Right lobe of liver (tissue), 6 donors: ENCODE results near the gene MKKS. TPM values are rescaled to one million over a fixed set of nuclear protein-coding genes. Genes with fewer than 3 reads are reported as not detected.

Experiments used
- ATAC-seq, 4 donors: fragments of 200-7000 bp; cut with Tn5 transposase; one replicate each; pipeline ENCODE4 v1.9.1; 2020; ENCODE audit warnings: mild to moderate bottlenecking in 4 of 4, moderate library complexity in 4 of 4
- DNase-seq, 3 donors: peaks; one replicate each; pipeline ENCODE4 v3.0.0-alpha.2; 2020
- H3K27ac ChIP-seq, 3 donors: fragments of 200-600 bp; one replicate each; pipeline ENCODE4 v1.8.0; 2022
- H3K27me3 ChIP-seq, 2 donors: fragments of 200-600 bp; one replicate each; pipeline ENCODE4 v1.8.0; 2022
- H3K36me3 ChIP-seq, 4 donors: fragments of 200-600 bp; sonication (generic) in 1 of 4; one replicate each; pipeline versions ENCODE4 v1.5.1 to v1.8.0; 2017 to 2022; ENCODE audit warnings: control low read depth in 1 of 4
- H3K4me1 ChIP-seq, 4 donors: fragments of 200-600 bp; sonication (generic) in 1 of 4; one replicate each; pipeline versions ENCODE4 v1.5.1 to v1.8.0; 2017 to 2022; ENCODE audit warnings: control low read depth in 1 of 4
- H3K4me3 ChIP-seq, 3 donors: fragments of 200-600 bp; one replicate each; pipeline ENCODE4 v1.8.0; 2022
- H3K9me3 ChIP-seq, 4 donors: fragments of 200-600 bp; sonication (generic) in 1 of 4; one replicate each; pipeline versions ENCODE4 v1.5.1 to v1.8.0; 2017 to 2022; ENCODE audit warnings: control low read depth in 1 of 4
- CTCF ChIP-seq, 4 donors: fragments of 200-600 bp in 3 of 4; fragments of 450-650 bp in 1 of 4; IDR thresholded peaks; one replicate each; pipeline versions ENCODE4 v1.5.1 to v1.8.0; 2016 to 2022; ENCODE audit warnings: antibody characterized with exemption in 4 of 4, mild to moderate bottlenecking in 2 of 4
- POLR2A ChIP-seq: fragments of 450-650 bp; IDR thresholded peaks from one replicate; pipeline ENCODE4 v1.6.1; 2017; ENCODE audit warnings: antibody characterized with exemption, mild to moderate bottlenecking
- WGBS: methylation state at CpG from one replicate; pipeline ENCODE4 v1.1.6; 2018; ENCODE audit warnings: low coverage, low lambda C conversion rate; ENCODE audit not compliant: insufficient coverage; ENCODE audit errors: missing lambda C conversion rate; 5-methylcytosine and 5-hydroxymethylcytosine counted together
- intact Hi-C, 2 donors: fragments of 100-400 bp; cut with DNase I; formaldehyde crosslinking; loops; one replicate each; pipeline versions ENCODE4 v1.11.2 to v1.14.1; 2022
- total RNA-seq, 6 experiments: library from RNA; depleted of rRNA in 2 of 6; stranded (reverse); fragments of >200 nt in 2 of 6; fragmentation: NEBNext Ultra II Directional in 3 of 6; extraction: Animal tissue kit (Norgen Biotek cat#: 25700) in 3 of 6; gene quantifications; one replicate each; pipeline versions ENCODE4 v1.1.0 to v1.2.4, GENCODE V29; 2016 to 2023
- donor health status: DM: no; HTN: yes; CAD: no.
- donor health status: DM: no; HTN: no; CAD: no.
- donor health status: DM: no; HTN: no; CAD: no.
- donor health status: DM: no; HTN: yes; CAD: no.
- donor health status: DM: no; HTN: yes; CAD: no.

Gene MKKS
- total RNA-seq, 6 experiments from 2014 or later = 11.4 to 17.6 (median 12.1) TPM

DNA sequence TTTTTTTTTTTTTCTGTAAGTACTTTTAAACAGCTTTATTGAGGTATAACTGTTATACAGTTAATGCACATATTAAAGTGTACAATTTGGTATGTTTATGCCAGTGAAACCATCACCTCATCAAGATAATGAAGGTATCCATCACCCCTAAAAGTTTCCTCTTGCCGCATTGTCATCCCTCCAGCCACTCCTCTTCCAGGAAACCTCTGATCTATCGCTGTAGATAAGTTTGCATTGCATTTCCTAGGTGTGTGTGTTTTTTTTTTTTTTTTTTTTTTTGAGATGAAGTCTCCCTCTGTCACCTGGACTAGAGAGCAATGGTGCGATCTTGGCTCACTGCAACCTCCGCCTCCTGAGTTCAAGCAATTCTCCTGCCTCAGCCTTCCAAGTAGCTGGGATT is 4.2 kb upstream of the MKKS start:
- no peak overlapping the region for H3K4me3 ChIP-seq

DNA sequence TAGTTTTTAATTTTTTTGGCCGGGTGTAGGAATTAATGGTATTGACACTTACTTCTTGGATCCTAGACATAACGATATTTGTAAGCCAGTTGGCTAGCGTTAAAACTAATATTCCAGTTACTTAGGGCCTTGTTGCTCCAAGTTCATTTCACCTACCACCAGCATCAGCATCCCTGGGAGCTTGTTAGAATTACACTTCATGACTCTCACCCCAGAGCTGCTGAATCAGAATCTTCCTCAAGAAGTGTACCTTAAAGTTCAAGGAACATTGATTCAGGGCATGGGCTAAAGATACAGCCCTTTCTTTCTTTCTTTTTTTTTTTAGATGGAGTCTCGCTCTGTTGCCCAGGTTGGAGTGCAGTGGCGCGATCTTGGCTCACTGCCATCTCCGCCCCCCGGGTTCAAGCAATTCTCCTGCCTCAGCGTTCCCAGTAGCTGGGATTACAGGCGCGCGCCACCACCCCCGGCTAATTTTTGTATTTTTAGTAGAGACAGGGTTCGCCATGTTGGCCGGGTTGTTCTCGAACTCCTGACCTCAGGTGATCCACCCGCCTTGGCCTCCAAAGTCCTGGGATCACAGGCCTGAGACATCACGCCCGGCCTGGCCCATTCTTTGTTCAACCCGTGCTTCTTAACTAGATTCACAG is 2.2 kb upstream of the MKKS start:
- 92% methylated on average over 14 of the region's 20 CpGs for WGBS
- intact Hi-C loops = no loop called here
- Histone ChIP-seq H3K27me3 (no peaks in the 10 kb centered on the region), H3K4me3 (peak overlapping the region in 1 of 3 donors; percentile 64), H3K36me3 (no peaks in the 10 kb centered on the region), H3K4me1 (peaks cover 0 to 19% (median 8%) of the 10 kb centered on the region in 4 donors), H3K9me3 (no peaks in the 10 kb centered on the region), H3K27ac (no peak overlapping the region)
- no peak for TF ChIP-seq POLR2A
- no peak for TF ChIP-seq CTCF (IDR thresholded peaks at IDR 0.05)
- ATAC-seq (no peak), DNase-seq (peak in 1 of 3 donors; percentile 61)

More for the DNA sequence above, 4.2 kb upstream of the MKKS start:
- H3K27ac ChIP-seq = no peak overlapping the region
- H3K27me3 ChIP-seq = no peaks in the 10 kb centered on the region
- no peaks in the 10 kb centered on the region for H3K9me3 ChIP-seq
- DNase-seq = no peak
- intact Hi-C loops = no loop called here
- no peak for TF ChIP-seq POLR2A
- no peak for TF ChIP-seq CTCF (IDR thresholded peaks at IDR 0.05)
- ATAC-seq = no peak
- 66% methylated on average over 3 of the region's 4 CpGs for WGBS
- H3K36me3 ChIP-seq = no peaks in the 10 kb centered on the region
- H3K4me1 ChIP-seq = peaks cover 0 to 7% (median 2%) of the 10 kb centered on the region in 4 donors

DNA sequence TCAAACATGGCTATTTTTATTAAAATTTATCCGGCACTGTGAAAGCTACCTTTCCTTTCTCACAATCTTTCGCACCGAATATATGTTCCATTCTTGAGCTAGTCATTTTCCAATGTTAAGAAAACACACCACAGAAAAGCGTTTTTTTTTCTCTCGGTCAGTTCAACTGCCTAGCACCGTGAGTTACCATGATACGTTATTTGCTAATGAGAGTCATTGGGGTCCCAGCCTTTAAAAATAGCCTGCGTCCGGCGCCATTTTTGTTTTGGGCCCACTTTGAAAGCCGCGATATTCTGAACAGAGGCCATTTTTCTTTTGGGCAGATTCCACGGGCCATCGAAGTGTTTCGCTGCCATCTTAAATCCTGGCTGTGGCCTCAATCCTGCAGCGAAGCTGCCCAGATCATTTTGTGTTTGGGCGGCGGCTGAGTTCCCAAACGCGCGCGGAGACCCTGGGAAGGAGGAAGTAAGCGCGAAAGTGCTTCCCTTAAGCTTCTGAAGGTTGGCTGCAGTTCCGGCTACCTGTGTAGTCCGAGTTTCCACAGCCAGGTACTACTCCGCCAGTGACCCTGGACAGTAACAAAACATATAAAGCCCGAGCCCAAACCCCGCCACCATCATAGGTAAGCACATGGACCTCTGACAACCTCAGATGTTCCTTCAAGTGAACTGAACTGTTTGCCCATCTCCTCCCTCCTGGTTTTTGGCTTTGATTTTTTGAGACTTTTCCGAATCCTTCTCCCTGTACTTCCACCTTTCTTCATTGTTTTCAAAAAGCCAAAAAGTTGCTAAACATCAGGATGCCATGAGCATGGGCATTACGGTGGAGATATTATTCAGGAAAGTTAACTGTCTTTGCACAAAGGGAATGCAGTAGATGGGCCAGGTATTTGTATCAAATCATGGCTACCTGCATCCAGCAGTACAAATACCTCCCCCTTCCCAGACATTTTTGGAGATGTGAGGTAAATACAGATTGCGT is 1.1 kb upstream of the MKKS start, which contains the start of gene SLX4IP:
SLX4IP (plus strand) TSS at position 474 of the 981 bp plus-strand sequence. CDS start 22,900 bp downstream, outside the sequence.
- Histone ChIP-seq H3K9me3 (no peaks in the 10 kb centered on the region), H3K27me3 (no peaks in the 10 kb centered on the region), H3K4me1 (peaks cover 0 to 19% (median 8%) of the 10 kb centered on the region in 4 donors), H3K36me3 (no peaks in the 10 kb centered on the region), H3K4me3 (peak within 1 kb of the TSS; percentile 64 to 90 (median 84)), H3K27ac (peak within 1 kb of the TSS; percentile 81 to 94 (median 93))
- under 1% methylated on average over 30 of the region's 32 CpGs for WGBS
- no peak for TF ChIP-seq CTCF (IDR thresholded peaks at IDR 0.05)
- TF ChIP-seq POLR2A = peak; percentile 51
- intact Hi-C loops = no loop called here
- peak; percentile 92 to 96 (median 95) for DNase-seq
- ATAC-seq = peak; percentile 79 to 89 (median 82)

GRCh38 chr20:10434467-10434831 is 427 bp upstream of the MKKS start:
- 0% methylated on average over 17 of the region's 17 CpGs for WGBS
- no peaks in the 10 kb centered on the region for H3K36me3 ChIP-seq
- no peaks in the 10 kb centered on the region for H3K27me3 ChIP-seq
- ATAC-seq = peak; percentile 81 to 88 (median 83)
- no peaks in the 10 kb centered on the region for H3K9me3 ChIP-seq
- intact Hi-C loops = no loop called here
- H3K4me3 ChIP-seq = peak overlapping the region; percentile 64 to 90 (median 84)
- DNase-seq = peak; percentile 87 to 94 (median 92)
- H3K4me1 ChIP-seq = peaks cover 0 to 25% (median 8%) of the 10 kb centered on the region in 4 donors
- TF ChIP-seq POLR2A (peak; percentile 98), CTCF (IDR thresholded peaks at IDR 0.05) (no peak)
- H3K27ac ChIP-seq = peak overlapping the region; percentile 81 to 94 (median 93)
